Measurements from ENCODE around the gene EMD. TPM values are rescaled to one million over a fixed set of nuclear protein-coding genes. Genes with fewer than 3 reads are reported as not detected.
A peak's percentile ranks its signal among the peaks of the same experiment; 100 is the strongest.

Gene EMD
- total and polyA plus RNA-seq, 10 of the 15 experiments (the other 5 are each of a cell fraction or from before 2014, with no cell fraction given) = 0.76 to 100 (median 43.2) TPM

DNA sequence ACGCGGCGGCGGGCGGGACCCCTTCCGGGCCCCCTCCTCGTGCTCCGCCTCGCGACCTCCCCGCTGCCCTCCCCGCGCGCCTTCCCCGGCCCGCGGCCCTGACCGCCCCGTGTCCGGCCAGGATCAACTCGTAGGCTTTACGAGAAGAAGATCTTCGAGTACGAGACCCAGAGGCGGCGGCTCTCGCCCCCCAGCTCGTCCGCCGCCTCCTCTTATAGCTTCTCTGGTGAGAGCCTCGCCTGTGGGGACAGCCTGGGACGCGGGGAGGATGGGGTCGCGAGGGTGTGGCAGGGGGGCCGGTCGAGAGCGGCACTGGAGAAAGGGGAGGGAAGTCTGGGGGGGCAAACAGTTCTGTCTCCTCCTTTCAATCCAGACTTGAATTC lies 465 bp downstream of the EMD start (continued):
- TF ChIP-seq PRDM15 (CRISPR knock-in tag; IDR thresholded peaks at IDR 0.05) (no peak), EED (IDR thresholded peaks at IDR 0.05; ENCODE audit: low read depth) (no peak), JUNB (IDR thresholded peaks at IDR 0.05) (no peak), BACH1 (IDR thresholded peaks at IDR 0.05; ENCODE audit: borderline replicate concordance) (no peak), REST (IDR thresholded peaks at IDR 0.05; ENCODE audit: low read depth, low read length) (no peak), KDM1A (IDR thresholded peaks at IDR 0.05; ENCODE audit: borderline replicate concordance) (no peak), ZBED1 (IDR thresholded peaks at IDR 0.05; ENCODE audit: borderline replicate concordance) (no peak), TCF12 (IDR thresholded peaks at IDR 0.05; ENCODE audit: low read depth, low read length) (no peak), CBX3 (IDR thresholded peaks at IDR 0.05; ENCODE audit: borderline replicate concordance, low read depth) (no peak), GATAD2B (conservative IDR thresholded peaks at IDR 0.05; ENCODE audit: low read depth) (0 out of 2 replicates have a peak, but pooled peaks have one; percentile 9), CBFB (IDR thresholded peaks at IDR 0.05; ENCODE audit: low read depth) (no peak)
- TF ChIP-seq, protein P1, sequence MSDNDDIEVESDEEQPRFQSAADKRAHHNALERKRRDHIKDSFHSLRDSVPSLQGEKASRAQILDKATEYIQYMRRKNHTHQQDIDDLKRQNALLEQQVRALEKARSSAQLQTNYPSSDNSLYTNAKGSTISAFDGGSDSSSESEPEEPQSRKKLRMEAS (IDR thresholded peaks at IDR 0.05; ENCODE audit: low read depth, low read length) = no peak
- TF ChIP-seq, protein P2, sequence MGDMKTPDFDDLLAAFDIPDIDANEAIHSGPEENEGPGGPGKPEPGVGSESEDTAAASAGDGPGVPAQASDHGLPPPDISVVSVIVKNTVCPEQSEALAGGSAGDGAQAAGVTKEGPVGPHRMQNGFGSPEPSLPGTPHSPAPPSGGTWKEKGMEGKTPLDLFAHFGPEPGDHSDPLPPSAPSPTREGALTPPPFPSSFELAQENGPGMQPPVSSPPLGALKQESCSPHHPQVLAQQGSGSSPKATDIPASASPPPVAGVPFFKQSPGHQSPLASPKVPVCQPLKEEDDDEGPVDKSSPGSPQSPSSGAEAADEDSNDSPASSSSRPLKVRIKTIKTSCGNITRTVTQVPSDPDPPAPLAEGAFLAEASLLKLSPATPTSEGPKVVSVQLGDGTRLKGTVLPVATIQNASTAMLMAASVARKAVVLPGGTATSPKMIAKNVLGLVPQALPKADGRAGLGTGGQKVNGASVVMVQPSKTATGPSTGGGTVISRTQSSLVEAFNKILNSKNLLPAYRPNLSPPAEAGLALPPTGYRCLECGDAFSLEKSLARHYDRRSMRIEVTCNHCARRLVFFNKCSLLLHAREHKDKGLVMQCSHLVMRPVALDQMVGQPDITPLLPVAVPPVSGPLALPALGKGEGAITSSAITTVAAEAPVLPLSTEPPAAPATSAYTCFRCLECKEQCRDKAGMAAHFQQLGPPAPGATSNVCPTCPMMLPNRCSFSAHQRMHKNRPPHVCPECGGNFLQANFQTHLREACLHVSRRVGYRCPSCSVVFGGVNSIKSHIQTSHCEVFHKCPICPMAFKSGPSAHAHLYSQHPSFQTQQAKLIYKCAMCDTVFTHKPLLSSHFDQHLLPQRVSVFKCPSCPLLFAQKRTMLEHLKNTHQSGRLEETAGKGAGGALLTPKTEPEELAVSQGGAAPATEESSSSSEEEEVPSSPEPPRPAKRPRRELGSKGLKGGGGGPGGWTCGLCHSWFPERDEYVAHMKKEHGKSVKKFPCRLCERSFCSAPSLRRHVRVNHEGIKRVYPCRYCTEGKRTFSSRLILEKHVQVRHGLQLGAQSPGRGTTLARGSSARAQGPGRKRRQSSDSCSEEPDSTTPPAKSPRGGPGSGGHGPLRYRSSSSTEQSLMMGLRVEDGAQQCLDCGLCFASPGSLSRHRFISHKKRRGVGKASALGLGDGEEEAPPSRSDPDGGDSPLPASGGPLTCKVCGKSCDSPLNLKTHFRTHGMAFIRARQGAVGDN (IDR thresholded peaks at IDR 0.05) = 0 out of 2 replicates have a peak, but pooled peaks have one; percentile 21
